GM10266 (cell line): ENCODE measurements around the gene DNTTIP2.

Experiments used
- DNase-seq: peaks from one replicate; pipeline ENCODE4 v3.0.0; 2012; ENCODE audit errors: extremely low spot score
- CTCF ChIP-seq: IDR thresholded peaks from 2 replicates; pipeline ENCODE4 v1.5.1; 2012; ENCODE audit warnings: mild to moderate bottlenecking, low read depth; ENCODE audit not compliant: control insufficient read depth, insufficient read depth; ENCODE audit errors: missing control alignments

Gene DNTTIP2

GRCh38 chr1:93824834-93825233 is 54.2 kb downstream of the DNTTIP2 start:
- no peak for DNase-seq
- TF ChIP-seq CTCF = no peak

GRCh38 chr1:93822730-93823425 is 56.1 kb downstream of the DNTTIP2 start:
- no peak for DNase-seq

GRCh38 chr1:93821423-93822144 is 57.4 kb downstream of the DNTTIP2 start:
- TF ChIP-seq CTCF = no peak
- no peak for DNase-seq

More at GRCh38 chr1:93822730-93823425, 56.1 kb downstream of the DNTTIP2 start:
- no peak for TF ChIP-seq CTCF

GRCh38 chr1:93820554-93821422 is 58.2 kb downstream of the DNTTIP2 start:
- no peak for TF ChIP-seq CTCF
- no peak for DNase-seq

GRCh38 chr1:93818570-93818959 is 60.4 kb downstream of the DNTTIP2 start:
- TF ChIP-seq CTCF = no peak
- no peak for DNase-seq

GRCh38 chr1:93817819-93818569 is 61.0 kb downstream of the DNTTIP2 start:
- no peak for DNase-seq

More at GRCh38 chr1:93817819-93818569, 61.0 kb downstream of the DNTTIP2 start:
- TF ChIP-seq CTCF = no peak
